H1 (cell line): Measurements from ENCODE around the gene DRAXIN. TPM values are rescaled to one million over a fixed set of nuclear protein-coding genes. Genes with fewer than 3 reads are reported as not detected.

Source experiments
- CTCF ChIA-PET: fragments of 300-600 bp; sonication (Branson Sonifier 250); formaldehyde crosslinking; loops from one replicate; lab custom pipeline; 2021; ENCODE audit not compliant: partially characterized antibody; lab: Charles Lee
- POLR2A ChIA-PET: fragments of 300-600 bp; sonication (Branson Sonifier 250); formaldehyde crosslinking; loops from one replicate; lab custom pipeline; 2021; ENCODE audit warnings: inconsistent platforms; ENCODE audit not compliant: partially characterized antibody; lab: Charles Lee
- DNase-seq, 2 experiments: peaks; one replicate each; pipeline versions ENCODE4 v3.0.0 to v3.0.0-alpha.2; 2010 to 2022; ENCODE audit warnings: low spot score in 2 of 2, low read depth in 1 of 2, mixed read lengths in 1 of 2
- FAIRE-seq: peaks from 2 replicates; lab custom pipeline; 2011; peaks lifted over from hg19 to GRCh38; lab: Jason Lieb, UNC
- H2AFZ ChIP-seq: 2 replicates; pipeline ENCODE4 v1.8.1; 2012; ENCODE audit warnings: low read length, inconsistent platforms
- H2AK5ac ChIP-seq: 2 replicates; pipeline ENCODE4 v1.6.1; 2013; ENCODE audit warnings: low read depth, low read length
- H2BK120ac ChIP-seq: replicated peaks from 2 replicates; pipeline ENCODE3; 2013; ENCODE audit warnings: low read depth, low read length, inconsistent platforms
- H2BK12ac ChIP-seq: 2 replicates; pipeline ENCODE4 v1.6.1; 2013; ENCODE audit warnings: low read depth, low read length
- H2BK15ac ChIP-seq: 2 replicates; pipeline ENCODE4 v1.6.1; 2013; ENCODE audit warnings: low read length
- H2BK20ac ChIP-seq: 2 replicates; pipeline ENCODE4 v1.6.1; 2013; ENCODE audit warnings: low read length
- H2BK5ac ChIP-seq: 2 replicates; pipeline ENCODE4 v1.6.1; 2013; ENCODE audit warnings: low read depth, low read length
- H3K14ac ChIP-seq: 2 replicates; pipeline ENCODE4 v1.6.1; 2013; ENCODE audit warnings: inconsistent platforms; ENCODE audit not compliant: insufficient read length
- H3K18ac ChIP-seq: 2 replicates; pipeline ENCODE4 v1.6.1; 2013; ENCODE audit warnings: low read length; ENCODE audit errors: extremely low read depth
- H3K23ac ChIP-seq: 2 replicates; pipeline ENCODE4 v1.6.1; 2013; ENCODE audit warnings: inconsistent platforms; ENCODE audit not compliant: insufficient read length
- H3K23me2 ChIP-seq: 2 replicates; pipeline ENCODE4 v1.6.1; 2013; ENCODE audit warnings: low read depth, low read length
- H3K27ac ChIP-seq: 2 replicates; pipeline ENCODE4 v1.6.1; 2011; ENCODE audit warnings: low read depth, low read length, inconsistent platforms
- H3K27me3 ChIP-seq, 4 experiments: replicated peaks in 1 of 4; 1 replicate in 1 of 4; 2 replicates in 3 of 4; pipeline versions ENCODE4 v1.6.1 to v1.8.1; 2011 to 2013; ENCODE audit warnings: low read length in 3 of 4, mild to moderate bottlenecking in 3 of 4, inconsistent platforms in 2 of 4, mixed read lengths in 2 of 4, moderate library complexity in 1 of 4; ENCODE audit not compliant: control insufficient read depth in 3 of 4, insufficient read depth in 3 of 4; ENCODE audit errors: extremely low read depth in 1 of 4
- H3K36me3 ChIP-seq, 4 experiments: 2 replicates each; pipeline versions ENCODE4 v1.6.1 to v1.8.1; 2011 to 2013; ENCODE audit warnings: mild to moderate bottlenecking in 4 of 4, low read length in 3 of 4, moderate library complexity in 2 of 4, control low read depth in 1 of 4, inconsistent platforms in 1 of 4; ENCODE audit not compliant: insufficient read depth in 4 of 4, control insufficient read depth in 2 of 4
- H3K4ac ChIP-seq: replicated peaks from 2 replicates; pipeline ENCODE3; 2013; ENCODE audit warnings: low read length, low read depth, mixed read lengths, inconsistent platforms; ENCODE audit not compliant: insufficient read length
- H3K4me1 ChIP-seq, 4 experiments: replicated peaks in 1 of 4; 1 replicate in 1 of 4; 2 replicates in 3 of 4; pipeline versions ENCODE4 v1.6.1 to v1.8.1; 2011 to 2013; ENCODE audit warnings: low read length in 3 of 4, inconsistent platforms in 2 of 4, mixed read lengths in 1 of 4; ENCODE audit not compliant: insufficient read depth in 4 of 4, control insufficient read depth in 3 of 4
- H3K4me2 ChIP-seq, 2 experiments: 2 replicates each; pipeline versions ENCODE4 v1.6.1 to v1.8.1; 2011 to 2013; ENCODE audit warnings: low read depth in 2 of 2, low read length in 2 of 2, control low read depth in 1 of 2, inconsistent platforms in 1 of 2, mild to moderate bottlenecking in 1 of 2; ENCODE audit not compliant: insufficient read depth in 1 of 2
- H3K4me3 ChIP-seq, 4 experiments: fragments of 200-600, 300-600 bp in 1 of 4; sonication (generic), shearing (Covaris generic), sonication (Bioruptor Twin) in 1 of 4; 2 replicates each; pipeline versions ENCODE4 v1.5.1 to v1.8.1; 2011 to 2016; ENCODE audit warnings: low read length in 4 of 4, low read depth in 3 of 4, control low read depth in 2 of 4, inconsistent platforms in 2 of 4, mild to moderate bottlenecking in 2 of 4, mixed read lengths in 1 of 4, moderate library complexity in 1 of 4; ENCODE audit not compliant: insufficient read depth in 2 of 4; ENCODE audit errors: extremely low read depth in 1 of 4
- H3K56ac ChIP-seq: replicated peaks from 2 replicates; pipeline ENCODE3; 2013; ENCODE audit warnings: low read depth, mild to moderate bottlenecking, mixed read lengths, low read length, inconsistent platforms; ENCODE audit not compliant: insufficient read length
- H3K79me1 ChIP-seq: 2 replicates; pipeline ENCODE4 v1.6.1; 2013; ENCODE audit warnings: low read depth, low read length, control low read depth
- H3K79me2 ChIP-seq, 2 experiments: 2 replicates each; pipeline versions ENCODE4 v1.6.1 to v1.8.1; 2012 to 2013; ENCODE audit warnings: low read length in 2 of 2, mild to moderate bottlenecking in 2 of 2, inconsistent platforms in 1 of 2; ENCODE audit not compliant: insufficient read depth in 2 of 2, control insufficient read depth in 1 of 2
- H3K9ac ChIP-seq, 4 experiments: replicated peaks in 1 of 4; 1 replicate in 1 of 4; 2 replicates in 3 of 4; pipeline versions ENCODE4 v1.6.1 to v1.8.1; 2011 to 2013; ENCODE audit warnings: low read depth in 3 of 4, low read length in 3 of 4, control low read depth in 2 of 4, mild to moderate bottlenecking in 2 of 4, moderate library complexity in 2 of 4, inconsistent platforms in 1 of 4; ENCODE audit errors: extremely low read depth in 1 of 4
- H3K9me3 ChIP-seq, 2 experiments: 2 replicates each; pipeline versions ENCODE4 v1.6.1 to v1.8.1; 2012 to 2013; ENCODE audit warnings: mild to moderate bottlenecking in 2 of 2, moderate library complexity in 2 of 2, control low read depth in 1 of 2, inconsistent platforms in 1 of 2, low read depth in 1 of 2, low read length in 1 of 2, mixed read lengths in 1 of 2; ENCODE audit not compliant: insufficient read depth in 2 of 2
- H4K20me1 ChIP-seq, 2 experiments: replicated peaks in 1 of 2; 2 replicates each; pipeline versions ENCODE3 to v1.8.1; 2011 to 2013; ENCODE audit warnings: inconsistent platforms in 2 of 2, low read length in 2 of 2, mild to moderate bottlenecking in 1 of 2; ENCODE audit not compliant: insufficient read depth in 2 of 2, control insufficient read depth in 1 of 2
- H4K5ac ChIP-seq: 2 replicates; pipeline ENCODE4 v1.6.1; 2013; ENCODE audit warnings: low read length, low read depth, mixed read lengths, inconsistent platforms; ENCODE audit not compliant: insufficient read length
- H4K8ac ChIP-seq: 2 replicates; pipeline ENCODE4 v1.8.0; 2013; ENCODE audit warnings: mild to moderate bottlenecking, moderate library complexity, low read length, inconsistent platforms; ENCODE audit not compliant: insufficient read depth; ENCODE audit errors: extremely low read depth
- H4K91ac ChIP-seq: replicated peaks from 2 replicates; pipeline ENCODE3; 2013; ENCODE audit warnings: low read length, mixed read lengths, inconsistent platforms; ENCODE audit not compliant: insufficient read length
- CBX5 ChIP-seq: fragments of 300-800, 300-1000 bp; sonication (generic); IDR thresholded peaks from 2 replicates; pipeline ENCODE4 v1.7.1; 2016; ENCODE audit warnings: antibody characterized with exemption, low read length, low read depth
- CHD1 ChIP-seq: IDR thresholded peaks from 2 replicates; pipeline ENCODE4 v1.6.1; 2012; ENCODE audit warnings: low read depth, low read length, improper control_type of control experiment
- CTCF ChIP-seq, 3 experiments: IDR thresholded peaks; 1 replicate in 2 of 3; 2 replicates in 1 of 3; pipeline versions ENCODE4 v1.5.1 to v1.6.1; 2011; ENCODE audit warnings: low read length in 3 of 3, mild to moderate bottlenecking in 3 of 3, inconsistent platforms in 2 of 3, low read depth in 1 of 3, moderate library complexity in 1 of 3; ENCODE audit not compliant: insufficient read depth in 1 of 3; ENCODE audit errors: control extremely low read depth in 1 of 3
- EGR1 ChIP-seq: IDR thresholded peaks from 2 replicates; pipeline ENCODE4 v1.6.1; 2011; ENCODE audit warnings: low read depth, low read length, borderline replicate concordance
- RAD21 ChIP-seq, 2 experiments: IDR thresholded peaks in 1 of 2; conservative IDR thresholded peaks in 1 of 2; 2 replicates each; pipeline ENCODE4 v1.6.1; 2011; ENCODE audit warnings: low read depth in 2 of 2, low read length in 2 of 2, improper control_type of control experiment in 1 of 2, inconsistent platforms in 1 of 2, mild to moderate bottlenecking in 1 of 2, moderate library complexity in 1 of 2
- SIRT6 ChIP-seq: IDR thresholded peaks from one replicate; pipeline ENCODE4 v1.7.1; 2012; ENCODE audit warnings: low read length, inconsistent platforms
- TAF1 ChIP-seq: IDR thresholded peaks from 2 replicates; pipeline ENCODE4 v1.6.1; 2011; ENCODE audit warnings: mild to moderate bottlenecking, low read depth, low read length
- TCF12 ChIP-seq: IDR thresholded peaks from 2 replicates; pipeline ENCODE4 v1.6.1; 2011; ENCODE audit warnings: low read depth, mild to moderate bottlenecking, low read length
- TEAD4 ChIP-seq: IDR thresholded peaks from 2 replicates; pipeline ENCODE4 v1.6.1; 2012; ENCODE audit warnings: low read depth, low read length, inconsistent platforms, mixed read lengths
- USF2 ChIP-seq: IDR thresholded peaks from 2 replicates; pipeline ENCODE4 v1.6.1; 2011; ENCODE audit warnings: low read length, improper control_type of control experiment
- WGBS, 2 experiments: shearing (Covaris generic) in 1 of 2; methylation state at CpG; one replicate each; pipeline versions ENCODE4 v1.1.6 to v1.1.7; 2013 to 2015; ENCODE audit warnings: low lambda C conversion rate in 2 of 2, mixed read lengths in 2 of 2, inconsistent platforms in 1 of 2, low coverage in 1 of 2, missing lambda C conversion rate in 1 of 2; ENCODE audit not compliant: insufficient replicate concordance in 2 of 2, insufficient coverage in 1 of 2, insufficient read length in 1 of 2; ENCODE audit errors: extremely low coverage in 1 of 2, missing lambda C conversion rate in 1 of 2; 5-methylcytosine and 5-hydroxymethylcytosine counted together
- polyA plus RNA-seq, 7 experiments: library from polyadenylated mRNA; depleted of rRNA in 3 of 7; stranded (reverse) in 5 of 7; unstranded in 2 of 7; fragments of >200 nt in 5 of 7; fragments of 200-250 nt in 2 of 7; gene quantifications; 1 replicate in 5 of 7; 2 replicates in 1 of 7; 4 replicates in 1 of 7; pipeline versions ENCODE4 v1.2.1 to v1.2.3, GENCODE V29; 2011 to 2013; ENCODE audit warnings: missing spikeins in 2 of 7, mixed read lengths in 2 of 7
- total RNA-seq: library from RNA; stranded (reverse); fragmentation: NEBNext Ultra II Directional; extraction: Animal tissue kit (Norgen Biotek cat#: 25700); gene quantifications from 2 replicates; pipeline ENCODE4 v1.2.1, GENCODE V29; 2021

The DRAXIN gene
- total and polyA plus RNA-seq, 2 of the 8 experiments (the other 6 are each of a cell fraction or from before 2014, with no cell fraction given): 4.6 to 17.6 TPM

GRCh38 chr1:11733306-11733705 is 41.8 kb downstream of the DRAXIN start:
- Histone ChIP-seq H3K79me1 (no peaks in the 10 kb centered on the region), H2BK12ac (no peak overlapping the region), H4K20me1 (peaks cover 0 to 1% of the 10 kb centered on the region in 2 experiments), H3K4me1 (peaks cover 12 to 47% (median 25%) of the 10 kb centered on the region in 4 experiments), H3K9ac (no peak overlapping the region), H3K9me3 (no peaks in the 10 kb centered on the region), H2AK5ac (no peak overlapping the region), H2BK120ac (no peak overlapping the region), H3K18ac (no peak overlapping the region), H2BK5ac (no peak overlapping the region), H3K23me2 (peaks cover 14% of the 10 kb centered on the region), H3K79me2 (peaks cover 0 to 4% of the 10 kb centered on the region in 2 experiments; a peak in 1 of 4 replicates), H4K5ac (no peak overlapping the region), H3K27me3 (no peaks in the 10 kb centered on the region), H2AFZ (no peak overlapping the region), H3K4me2 (no peak overlapping the region), H2BK15ac (no peak overlapping the region), H3K14ac (no peak overlapping the region), H3K23ac (no peak overlapping the region), H3K27ac (no peak overlapping the region), H3K36me3 (no peaks in the 10 kb centered on the region), H2BK20ac (no peak overlapping the region), H4K91ac (no peak overlapping the region), H3K4me3 (no peak overlapping the region), H4K8ac (no peak overlapping the region), H3K56ac (no peak overlapping the region), H3K4ac (no peak overlapping the region)
- no peak for FAIRE-seq
- CTCF ChIA-PET: interaction anchor here (0.9 to 1.1 kb wide), 3 partner anchors 22 to 58 kb away, joined by 3 to 4 read pairs (median 3); no protein-coding TSS in a partner anchor
- POLR2A ChIA-PET: interaction anchor here (0.8 to 1.2 kb wide), 3 partner anchors 14 to 64 kb away, joined by 3 to 5 read pairs (median 3); no protein-coding TSS in a partner anchor
- 83% methylated on average over 3 of the region's 3 CpGs; no CpG with 5 or more reads in 1 of the 2 experiments for WGBS, 2 experiments
- no peak for DNase-seq
- TF ChIP-seq CTCF (IDR thresholded peaks at IDR 0.05; ENCODE audit: control extremely low read depth in 1 of 3, insufficient read depth in 1 of 3, low read depth in 1 of 3, low read length in 3 of 3) (no peak), EGR1 (no peak), TEAD4 (no peak), RAD21 (IDR thresholded peaks at IDR 0.05 in 1 of 2, conservative IDR thresholded peaks at IDR 0.05 in 1 of 2; ENCODE audit: low read depth in 2 of 2, low read length in 2 of 2) (no peak), TAF1 (no peak), CHD1 (no peak), USF2 (no peak), SIRT6 (no peak), TCF12 (no peak), CBX5 (no peak)
